H1 (cell line): ENCODE results near the gene KRTAP10-8.

Source experiments
- BCL11A ChIP-seq, 2 experiments: IDR thresholded peaks; one replicate each; pipeline ENCODE4 v1.6.1; 2011; ENCODE audit warnings: low read depth in 2 of 2, low read length in 2 of 2, mild to moderate bottlenecking in 2 of 2
- POLR2A ChIP-seq, 2 experiments: IDR thresholded peaks; 1 replicate in 1 of 2; 2 replicates in 1 of 2; pipeline ENCODE4 v1.6.1; 2011; ENCODE audit warnings: low read depth in 2 of 2, low read length in 2 of 2, mild to moderate bottlenecking in 2 of 2; ENCODE audit errors: control extremely low read depth in 1 of 2
- POLR2AphosphoS5 ChIP-seq: IDR thresholded peaks from 2 replicates; pipeline ENCODE4 v1.6.1; 2011; ENCODE audit warnings: low read depth, low read length
- SRF ChIP-seq: IDR thresholded peaks from 2 replicates; pipeline ENCODE4 v1.6.1; 2011; ENCODE audit warnings: mild to moderate bottlenecking, low read depth, low read length, moderate library complexity
- TF ChIP-seq, protein P1 (sequence below), 3 experiments: IDR thresholded peaks; 1 replicate in 2 of 3; 2 replicates in 1 of 3; pipeline versions ENCODE4 v1.5.1 to v1.6.1; 2011; ENCODE audit warnings: low read length in 3 of 3, mild to moderate bottlenecking in 3 of 3, inconsistent platforms in 2 of 3, low read depth in 1 of 3, moderate library complexity in 1 of 3; ENCODE audit not compliant: insufficient read depth in 1 of 3; ENCODE audit errors: control extremely low read depth in 1 of 3
- TF ChIP-seq, protein P2 (sequence below): IDR thresholded peaks from 2 replicates; pipeline ENCODE4 v1.6.1; 2012; ENCODE audit warnings: inconsistent platforms
- TF ChIP-seq, protein P3 (sequence below): IDR thresholded peaks from 2 replicates; pipeline ENCODE4 v1.6.1; 2011; ENCODE audit warnings: low read length, improper control_type of control experiment

DNA sequence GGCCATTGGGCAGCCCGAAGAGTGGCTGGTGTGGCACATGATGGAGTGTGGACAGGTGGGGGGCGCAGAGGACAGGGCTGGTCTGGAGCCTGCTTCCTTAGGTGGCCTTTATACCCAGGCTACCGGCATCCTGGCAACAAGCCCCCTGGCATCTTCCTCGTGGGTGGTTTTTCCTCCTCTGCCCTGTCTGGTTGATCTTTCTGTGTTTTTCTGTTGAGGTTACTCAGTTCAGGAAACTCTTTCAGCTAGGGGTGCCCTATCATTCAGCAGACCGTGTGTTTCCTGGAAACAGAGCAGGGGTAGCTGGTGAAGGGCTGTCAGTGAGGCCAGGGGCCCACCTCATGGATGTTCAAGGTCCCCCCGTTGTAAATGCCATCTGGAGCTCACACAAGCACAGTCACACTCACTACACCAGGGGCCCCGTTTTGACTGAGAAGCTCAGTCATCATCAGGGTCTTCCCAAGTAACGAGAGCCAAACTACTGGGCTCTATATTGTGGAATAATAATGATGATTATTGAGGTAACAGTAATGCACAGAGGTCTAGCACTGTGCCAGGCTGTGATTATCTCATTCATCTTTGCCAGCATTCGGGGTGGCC lies 42.8 kb downstream of the KRTAP10-8 start, which contains the start of gene KRTAP12-4:
- TF ChIP-seq, protein P1, sequence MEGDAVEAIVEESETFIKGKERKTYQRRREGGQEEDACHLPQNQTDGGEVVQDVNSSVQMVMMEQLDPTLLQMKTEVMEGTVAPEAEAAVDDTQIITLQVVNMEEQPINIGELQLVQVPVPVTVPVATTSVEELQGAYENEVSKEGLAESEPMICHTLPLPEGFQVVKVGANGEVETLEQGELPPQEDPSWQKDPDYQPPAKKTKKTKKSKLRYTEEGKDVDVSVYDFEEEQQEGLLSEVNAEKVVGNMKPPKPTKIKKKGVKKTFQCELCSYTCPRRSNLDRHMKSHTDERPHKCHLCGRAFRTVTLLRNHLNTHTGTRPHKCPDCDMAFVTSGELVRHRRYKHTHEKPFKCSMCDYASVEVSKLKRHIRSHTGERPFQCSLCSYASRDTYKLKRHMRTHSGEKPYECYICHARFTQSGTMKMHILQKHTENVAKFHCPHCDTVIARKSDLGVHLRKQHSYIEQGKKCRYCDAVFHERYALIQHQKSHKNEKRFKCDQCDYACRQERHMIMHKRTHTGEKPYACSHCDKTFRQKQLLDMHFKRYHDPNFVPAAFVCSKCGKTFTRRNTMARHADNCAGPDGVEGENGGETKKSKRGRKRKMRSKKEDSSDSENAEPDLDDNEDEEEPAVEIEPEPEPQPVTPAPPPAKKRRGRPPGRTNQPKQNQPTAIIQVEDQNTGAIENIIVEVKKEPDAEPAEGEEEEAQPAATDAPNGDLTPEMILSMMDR (IDR thresholded peaks at IDR 0.05; ENCODE audit: control extremely low read depth in 1 of 3, insufficient read depth in 1 of 3, low read depth in 1 of 3, low read length in 3 of 3) = no peak
- TF ChIP-seq POLR2A (IDR thresholded peaks at IDR 0.05; ENCODE audit: control extremely low read depth in 1 of 2, low read depth in 2 of 2, low read length in 2 of 2) = no peak
- TF ChIP-seq, protein P2, sequence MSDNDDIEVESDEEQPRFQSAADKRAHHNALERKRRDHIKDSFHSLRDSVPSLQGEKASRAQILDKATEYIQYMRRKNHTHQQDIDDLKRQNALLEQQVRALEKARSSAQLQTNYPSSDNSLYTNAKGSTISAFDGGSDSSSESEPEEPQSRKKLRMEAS = no peak
- TF ChIP-seq SRF = no peak
- TF ChIP-seq BCL11A (IDR thresholded peaks at IDR 0.05; ENCODE audit: low read depth in 2 of 2, low read length in 2 of 2) = no peak
- no peak for TF ChIP-seq POLR2AphosphoS5
- TF ChIP-seq, protein P3, sequence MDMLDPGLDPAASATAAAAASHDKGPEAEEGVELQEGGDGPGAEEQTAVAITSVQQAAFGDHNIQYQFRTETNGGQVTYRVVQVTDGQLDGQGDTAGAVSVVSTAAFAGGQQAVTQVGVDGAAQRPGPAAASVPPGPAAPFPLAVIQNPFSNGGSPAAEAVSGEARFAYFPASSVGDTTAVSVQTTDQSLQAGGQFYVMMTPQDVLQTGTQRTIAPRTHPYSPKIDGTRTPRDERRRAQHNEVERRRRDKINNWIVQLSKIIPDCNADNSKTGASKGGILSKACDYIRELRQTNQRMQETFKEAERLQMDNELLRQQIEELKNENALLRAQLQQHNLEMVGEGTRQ = no peak
